SK-N-SH (cell line): ENCODE measurements around the gene MPST.

Experiments
- EP300 ChIP-seq, 2 experiments: IDR thresholded peaks; 2 replicates each; pipeline versions ENCODE4 v1.4.0 to v1.6.1; 2012; ENCODE audit warnings: borderline replicate concordance in 1 of 2, low read depth in 1 of 2, low read length in 1 of 2
- TAF1 ChIP-seq: IDR thresholded peaks from 2 replicates; pipeline ENCODE4 v1.6.1; 2012; ENCODE audit warnings: low read depth, mild to moderate bottlenecking, low read length, moderate library complexity, borderline replicate concordance
- TF ChIP-seq, protein P1 (sequence below): fragments of 200-600 bp; sonication (generic); IDR thresholded peaks from 2 replicates; pipeline ENCODE4 v1.6.1; 2017; ENCODE audit warnings: antibody characterized with exemption, mild to moderate bottlenecking, moderate library complexity

DNA sequence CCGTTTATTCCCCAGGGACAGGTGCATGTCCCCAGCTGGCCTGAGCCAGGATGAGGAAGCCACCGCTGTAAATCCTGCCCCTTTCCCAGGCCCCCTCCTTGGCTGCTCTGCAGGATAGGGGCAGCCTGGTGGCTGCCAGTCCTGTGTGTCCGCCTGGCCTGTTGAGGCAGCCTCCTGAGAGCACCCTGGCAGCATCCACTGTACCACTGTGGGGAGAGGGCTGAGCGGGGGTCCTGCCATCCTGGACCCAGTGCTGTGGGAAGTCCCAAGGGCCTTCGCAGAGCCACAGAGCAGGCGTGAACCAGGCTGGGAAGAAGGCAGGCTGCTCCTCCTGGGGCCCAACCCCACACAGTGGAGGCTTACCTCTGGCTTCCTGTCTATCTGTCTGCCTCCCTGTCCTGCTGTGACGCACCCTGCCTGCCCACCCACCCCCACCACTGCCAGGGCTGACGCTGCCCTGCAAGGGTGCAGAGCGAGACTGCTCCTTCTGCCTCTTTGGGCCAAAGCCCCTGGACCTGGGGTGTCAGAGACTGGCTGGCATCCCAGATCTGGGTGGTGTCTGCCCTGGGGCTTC is 40.4 kb downstream of the MPST start:
- no peak for TF ChIP-seq TAF1
- TF ChIP-seq, protein P1, sequence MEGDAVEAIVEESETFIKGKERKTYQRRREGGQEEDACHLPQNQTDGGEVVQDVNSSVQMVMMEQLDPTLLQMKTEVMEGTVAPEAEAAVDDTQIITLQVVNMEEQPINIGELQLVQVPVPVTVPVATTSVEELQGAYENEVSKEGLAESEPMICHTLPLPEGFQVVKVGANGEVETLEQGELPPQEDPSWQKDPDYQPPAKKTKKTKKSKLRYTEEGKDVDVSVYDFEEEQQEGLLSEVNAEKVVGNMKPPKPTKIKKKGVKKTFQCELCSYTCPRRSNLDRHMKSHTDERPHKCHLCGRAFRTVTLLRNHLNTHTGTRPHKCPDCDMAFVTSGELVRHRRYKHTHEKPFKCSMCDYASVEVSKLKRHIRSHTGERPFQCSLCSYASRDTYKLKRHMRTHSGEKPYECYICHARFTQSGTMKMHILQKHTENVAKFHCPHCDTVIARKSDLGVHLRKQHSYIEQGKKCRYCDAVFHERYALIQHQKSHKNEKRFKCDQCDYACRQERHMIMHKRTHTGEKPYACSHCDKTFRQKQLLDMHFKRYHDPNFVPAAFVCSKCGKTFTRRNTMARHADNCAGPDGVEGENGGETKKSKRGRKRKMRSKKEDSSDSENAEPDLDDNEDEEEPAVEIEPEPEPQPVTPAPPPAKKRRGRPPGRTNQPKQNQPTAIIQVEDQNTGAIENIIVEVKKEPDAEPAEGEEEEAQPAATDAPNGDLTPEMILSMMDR = no peak
- TF ChIP-seq EP300 (IDR thresholded peaks at IDR 0.05; ENCODE audit: borderline replicate concordance in 1 of 2, low read depth in 1 of 2, low read length in 1 of 2) = no peak
